HepG2 (cell line): ENCODE results near the gene ZKSCAN8. TPM values are rescaled to one million over a fixed set of nuclear protein-coding genes. Genes with fewer than 3 reads are reported as not detected.

ENCODE experiments used
- IKZF4 ChIP-seq: sonication (generic); formaldehyde crosslinking; IDR thresholded peaks from 2 replicates; pipeline ENCODE4 v1.5.1; 2020; ENCODE audit warnings: borderline replicate concordance, mild to moderate bottlenecking, low read depth, missing genetic modification reagents; ENCODE audit errors: not compliant biosample characterization
- JUNB ChIP-seq: sonication (generic); formaldehyde crosslinking; IDR thresholded peaks from 2 replicates; pipeline ENCODE4 v1.8.0; 2022; ENCODE audit warnings: missing genetic modification reagents, mild to moderate bottlenecking, borderline replicate concordance
- KAT8 ChIP-seq: IDR thresholded peaks from 2 replicates; pipeline ENCODE4 v1.6.1; 2016; ENCODE audit warnings: missing genetic modification reagents, missing compliant biosample characterization
- KLF11 ChIP-seq: IDR thresholded peaks from 2 replicates; pipeline ENCODE4 v1.6.1; 2016; ENCODE audit warnings: missing compliant biosample characterization
- KLF16 ChIP-seq, 2 experiments: sonication (generic) in 1 of 2; formaldehyde crosslinking in 1 of 2; IDR thresholded peaks; 2 replicates each; pipeline versions ENCODE4 v1.6.1 to v1.8.0; 2016 to 2023; ENCODE audit warnings: missing genetic modification reagents in 2 of 2, missing compliant biosample characterization in 1 of 2
- NCOR1 ChIP-seq: fragments of 200-600 bp; sonication (generic); IDR thresholded peaks from 2 replicates; pipeline ENCODE4 v1.7.0; 2017; ENCODE audit warnings: antibody characterized with exemption, low read length, borderline replicate concordance
- NFYC ChIP-seq: IDR thresholded peaks from 2 replicates; pipeline ENCODE4 v1.6.1; 2016; ENCODE audit warnings: missing genetic modification reagents, missing compliant biosample characterization
- NR2F6 ChIP-seq, 2 experiments: IDR thresholded peaks; 2 replicates each; pipeline ENCODE4 v1.6.1; 2016; ENCODE audit warnings: antibody characterized with exemption in 1 of 2, mild to moderate bottlenecking in 1 of 2
- PAWR ChIP-seq: sonication (generic); formaldehyde crosslinking; IDR thresholded peaks from 2 replicates; pipeline ENCODE4 v1.4.0; 2020; ENCODE audit warnings: missing genetic modification reagents, mild to moderate bottlenecking, borderline replicate concordance
- PTBP1 ChIP-seq: fragments of 200-400 bp; formaldehyde crosslinking; IDR thresholded peaks from 2 replicates; pipeline ENCODE4 v1.6.1; 2018; ENCODE audit warnings: low read length, low read depth; ENCODE audit not compliant: poor library complexity, severe bottlenecking
- SATB2 ChIP-seq: sonication (generic); formaldehyde crosslinking; IDR thresholded peaks from 2 replicates; pipeline ENCODE4 v1.5.0; 2020; ENCODE audit warnings: missing genetic modification reagents
- SNRNP70 ChIP-seq: fragments of 200-400 bp; formaldehyde crosslinking; IDR thresholded peaks from 2 replicates; pipeline ENCODE4 v1.6.1; 2017; ENCODE audit warnings: mild to moderate bottlenecking, low read depth, low read length, moderate library complexity
- ZNF143 ChIP-seq: sonication (generic); formaldehyde crosslinking; IDR thresholded peaks from 2 replicates; pipeline ENCODE4 v1.4.0; 2020; ENCODE audit warnings: missing genetic modification reagents
- ZNF530 ChIP-seq: sonication (generic); formaldehyde crosslinking; IDR thresholded peaks from 2 replicates; pipeline ENCODE4 v1.5.0; 2020; ENCODE audit warnings: low read depth, mild to moderate bottlenecking, missing genetic modification reagents
- ZNF567 ChIP-seq: sonication (generic); formaldehyde crosslinking; IDR thresholded peaks from 2 replicates; pipeline ENCODE4 v1.8.1; 2023; ENCODE audit warnings: mild to moderate bottlenecking, missing genetic modification reagents, borderline replicate concordance
- polyA plus RNA-seq, 8 experiments: library from polyadenylated mRNA; depleted of rRNA in 3 of 8; stranded (reverse) in 7 of 8; unstranded in 1 of 8; fragments of >200 nt; fragmentation: Illumina TruSeq in 4 of 8; extraction: Trizol in 4 of 8; gene quantifications; 2 replicates each; pipeline versions ENCODE4 v1.2.1 to v1.2.3, GENCODE V29; 2011 to 2016; ENCODE audit warnings: low read depth in 4 of 8, missing spikeins in 1 of 8, mixed read lengths in 1 of 8; ENCODE audit not compliant: insufficient read depth in 1 of 8
- total RNA-seq, 5 experiments: library from RNA; depleted of rRNA; stranded (reverse); fragments of >200 nt; fragmentation: Illumina TruSeq; extraction: Trizol; gene quantifications; 2 replicates each; pipeline ENCODE4 v1.2.3, GENCODE V29; 2016; ENCODE audit warnings: low read depth in 1 of 5
- TF ChIP-seq, protein P1 (sequence below): sonication (generic); formaldehyde crosslinking; IDR thresholded peaks from 2 replicates; pipeline ENCODE4 v1.4.0; 2020; ENCODE audit warnings: missing genetic modification reagents
- TF ChIP-seq, protein P2 (sequence below): sonication (generic); formaldehyde crosslinking; IDR thresholded peaks from one replicate; pipeline ENCODE4 v1.5.1; 2020; ENCODE audit warnings: mild to moderate bottlenecking, missing genetic modification reagents; ENCODE audit errors: not compliant biosample characterization
- TF ChIP-seq, protein P3 (sequence below): sonication (generic); formaldehyde crosslinking; conservative IDR thresholded peaks from 2 replicates; pipeline ENCODE4 v1.4.0; 2020; ENCODE audit warnings: missing genetic modification reagents

The ZKSCAN8 gene
- total and polyA plus RNA-seq, 2 of the 13 experiments (the other 11 are each of a cell fraction or from before 2014, with no cell fraction given) = 12.4 to 20.9 TPM

DNA sequence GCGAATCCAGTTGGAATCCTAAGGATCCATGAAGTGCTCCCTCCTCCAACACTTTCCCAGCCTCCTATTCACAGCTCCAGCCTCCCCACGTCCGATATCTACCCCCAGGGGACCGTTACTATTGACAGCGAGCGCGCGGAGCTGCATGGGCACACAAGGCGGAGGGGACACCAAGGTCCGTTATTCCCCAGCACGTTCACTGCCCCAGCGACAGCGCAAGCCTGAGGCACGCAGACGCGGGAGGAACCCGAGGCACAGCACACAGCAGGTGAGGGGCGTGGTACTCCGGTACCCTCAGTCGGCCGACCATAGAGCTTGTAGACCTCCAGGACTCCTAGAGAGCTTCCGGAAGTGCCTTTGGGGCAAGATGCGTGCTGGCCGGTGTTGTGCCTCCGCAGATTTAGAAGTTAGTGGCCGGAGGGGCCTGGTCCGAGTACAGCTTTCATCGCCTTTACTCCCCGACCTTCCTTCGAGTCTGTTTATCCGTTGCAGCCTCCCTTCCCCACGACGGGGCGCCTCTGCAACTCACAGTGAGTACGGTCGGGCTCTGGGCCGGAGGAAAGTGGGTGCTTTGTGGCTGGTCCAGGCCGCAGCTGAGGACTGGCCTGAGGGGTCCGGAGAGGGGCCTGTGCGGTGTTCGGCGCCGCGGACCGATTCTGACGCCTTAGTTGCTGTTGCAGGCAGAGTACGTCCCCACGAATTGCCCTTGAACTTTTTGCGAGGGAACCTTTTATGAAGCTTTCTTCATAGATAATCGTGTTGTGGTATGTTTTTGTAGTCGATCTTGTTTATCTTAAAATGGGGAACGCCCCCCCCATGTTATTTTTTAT is at the start of gene ZKSCAN8 (continued):
- TF ChIP-seq NFYC (CRISPR knock-in tag) (no peak), SATB2 (no peak), PAWR (CRISPR knock-in tag) (0 out of 2 replicates have a peak, but pooled peaks have one; percentile 83), JUNB (CRISPR knock-in tag) (0 out of 2 replicates have a peak, but pooled peaks have one; percentile 67), ZNF530 (no peak), KAT8 (CRISPR knock-in tag) (peak; percentile 99), IKZF4 (CRISPR knock-in tag) (peak; percentile 91), ZNF567 (CRISPR knock-in tag) (peak; percentile 97), SNRNP70 (no peak), KLF11 (CRISPR knock-in tag) (peak; percentile 95; the same call in 1 of the 2 replicates), ZNF143 (CRISPR knock-in tag) (peak; percentile 44; the same call in 1 of the 2 replicates), PTBP1 (peak; percentile 98), KLF16 (CRISPR knock-in tag; IDR thresholded peaks at IDR 0.05) (peak; percentile 56 to 97; a peak in 2 of 4 replicates), NCOR1 (no peak), NR2F6 (IDR thresholded peaks at IDR 0.05) (peak; percentile 38; the same call in 1 of the 2 replicates), NR2F6 (CRISPR knock-in tag; IDR thresholded peaks at IDR 0.05) (peak; percentile 29)
- TF ChIP-seq, protein P1, sequence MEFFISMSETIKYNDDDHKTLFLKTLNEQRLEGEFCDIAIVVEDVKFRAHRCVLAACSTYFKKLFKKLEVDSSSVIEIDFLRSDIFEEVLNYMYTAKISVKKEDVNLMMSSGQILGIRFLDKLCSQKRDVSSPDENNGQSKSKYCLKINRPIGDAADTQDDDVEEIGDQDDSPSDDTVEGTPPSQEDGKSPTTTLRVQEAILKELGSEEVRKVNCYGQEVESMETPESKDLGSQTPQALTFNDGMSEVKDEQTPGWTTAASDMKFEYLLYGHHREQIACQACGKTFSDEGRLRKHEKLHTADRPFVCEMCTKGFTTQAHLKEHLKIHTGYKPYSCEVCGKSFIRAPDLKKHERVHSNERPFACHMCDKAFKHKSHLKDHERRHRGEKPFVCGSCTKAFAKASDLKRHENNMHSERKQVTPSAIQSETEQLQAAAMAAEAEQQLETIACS (CRISPR knock-in tag) = no peak
- TF ChIP-seq, protein P2, sequence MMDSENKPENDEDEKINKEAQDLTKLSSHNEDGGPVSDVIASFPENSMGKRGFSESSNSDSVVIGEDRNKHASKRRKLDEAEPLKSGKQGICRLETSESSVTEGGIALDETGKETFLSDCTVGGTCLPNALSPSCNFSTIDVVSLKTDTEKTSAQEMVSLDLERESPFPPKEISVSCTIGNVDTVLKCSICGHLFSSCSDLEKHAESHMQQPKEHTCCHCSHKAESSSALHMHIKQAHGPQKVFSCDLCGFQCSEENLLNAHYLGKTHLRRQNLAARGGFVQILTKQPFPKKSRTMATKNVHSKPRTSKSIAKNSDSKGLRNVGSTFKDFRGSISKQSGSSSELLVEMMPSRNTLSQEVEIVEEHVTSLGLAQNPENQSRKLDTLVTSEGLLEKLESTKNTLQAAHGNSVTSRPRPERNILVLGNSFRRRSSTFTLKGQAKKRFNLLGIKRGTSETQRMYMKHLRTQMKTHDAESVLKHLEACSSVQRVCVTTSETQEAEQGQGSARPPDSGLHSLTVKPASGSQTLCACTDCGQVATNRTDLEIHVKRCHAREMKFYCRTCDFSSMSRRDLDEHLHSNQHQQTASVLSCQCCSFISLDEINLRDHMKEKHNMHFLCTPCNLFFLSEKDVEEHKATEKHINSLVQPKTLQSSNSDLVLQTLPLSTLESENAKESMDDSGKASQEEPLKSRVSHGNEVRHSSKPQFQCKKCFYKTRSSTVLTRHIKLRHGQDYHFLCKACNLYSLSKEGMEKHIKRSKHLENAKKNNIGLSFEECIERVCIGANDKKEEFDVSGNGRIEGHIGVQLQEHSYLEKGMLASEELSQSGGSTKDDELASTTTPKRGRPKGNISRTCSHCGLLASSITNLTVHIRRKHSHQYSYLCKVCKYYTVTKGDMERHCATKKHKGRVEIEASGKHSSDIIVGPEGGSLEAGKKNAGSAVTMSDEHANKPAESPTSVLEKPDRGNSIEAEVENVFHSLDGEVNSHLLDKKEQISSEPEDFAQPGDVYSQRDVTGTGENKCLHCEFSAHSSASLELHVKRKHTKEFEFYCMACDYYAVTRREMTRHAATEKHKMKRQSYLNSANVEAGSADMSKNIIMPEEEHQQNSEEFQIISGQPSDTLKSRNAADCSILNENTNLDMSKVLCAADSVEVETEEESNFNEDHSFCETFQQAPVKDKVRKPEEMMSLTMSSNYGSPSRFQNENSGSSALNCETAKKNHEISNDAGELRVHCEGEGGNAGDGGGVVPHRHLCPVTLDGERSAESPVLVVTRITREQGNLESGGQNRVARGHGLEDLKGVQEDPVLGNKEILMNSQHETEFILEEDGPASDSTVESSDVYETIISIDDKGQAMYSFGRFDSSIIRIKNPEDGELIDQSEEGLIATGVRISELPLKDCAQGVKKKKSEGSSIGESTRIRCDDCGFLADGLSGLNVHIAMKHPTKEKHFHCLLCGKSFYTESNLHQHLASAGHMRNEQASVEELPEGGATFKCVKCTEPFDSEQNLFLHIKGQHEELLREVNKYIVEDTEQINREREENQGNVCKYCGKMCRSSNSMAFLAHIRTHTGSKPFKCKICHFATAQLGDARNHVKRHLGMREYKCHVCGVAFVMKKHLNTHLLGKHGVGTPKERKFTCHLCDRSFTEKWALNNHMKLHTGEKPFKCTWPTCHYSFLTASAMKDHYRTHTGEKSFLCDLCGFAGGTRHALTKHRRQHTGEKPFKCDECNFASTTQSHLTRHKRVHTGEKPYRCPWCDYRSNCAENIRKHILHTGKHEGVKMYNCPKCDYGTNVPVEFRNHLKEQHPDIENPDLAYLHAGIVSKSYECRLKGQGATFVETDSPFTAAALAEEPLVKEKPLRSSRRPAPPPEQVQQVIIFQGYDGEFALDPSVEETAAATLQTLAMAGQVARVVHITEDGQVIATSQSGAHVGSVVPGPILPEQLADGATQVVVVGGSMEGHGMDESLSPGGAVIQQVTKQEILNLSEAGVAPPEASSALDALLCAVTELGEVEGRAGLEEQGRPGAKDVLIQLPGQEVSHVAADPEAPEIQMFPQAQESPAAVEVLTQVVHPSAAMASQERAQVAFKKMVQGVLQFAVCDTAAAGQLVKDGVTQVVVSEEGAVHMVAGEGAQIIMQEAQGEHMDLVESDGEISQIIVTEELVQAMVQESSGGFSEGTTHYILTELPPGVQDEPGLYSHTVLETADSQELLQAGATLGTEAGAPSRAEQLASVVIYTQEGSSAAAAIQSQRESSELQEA (CRISPR knock-in tag) = peak; percentile 97
- TF ChIP-seq, protein P3, sequence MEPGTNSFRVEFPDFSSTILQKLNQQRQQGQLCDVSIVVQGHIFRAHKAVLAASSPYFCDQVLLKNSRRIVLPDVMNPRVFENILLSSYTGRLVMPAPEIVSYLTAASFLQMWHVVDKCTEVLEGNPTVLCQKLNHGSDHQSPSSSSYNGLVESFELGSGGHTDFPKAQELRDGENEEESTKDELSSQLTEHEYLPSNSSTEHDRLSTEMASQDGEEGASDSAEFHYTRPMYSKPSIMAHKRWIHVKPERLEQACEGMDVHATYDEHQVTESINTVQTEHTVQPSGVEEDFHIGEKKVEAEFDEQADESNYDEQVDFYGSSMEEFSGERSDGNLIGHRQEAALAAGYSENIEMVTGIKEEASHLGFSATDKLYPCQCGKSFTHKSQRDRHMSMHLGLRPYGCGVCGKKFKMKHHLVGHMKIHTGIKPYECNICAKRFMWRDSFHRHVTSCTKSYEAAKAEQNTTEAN (CRISPR knock-in tag) = 0 out of 2 replicates have a peak, but pooled peaks have one; percentile 35
